Embryonic facial prominence (tissue), 1 donor: ENCODE data around the gene DHFR.
"Not testable (repeated sequence)": the region's sequence is repeated elsewhere in the genome, so short reads cannot be mapped to it uniquely, and the experiment has no call there.

Experiments
- DNase-seq: peaks from one replicate; pipeline ENCODE4 v3.0.0-alpha.2; 2016; ENCODE audit errors: extremely low spot score

The DHFR gene

DNA sequence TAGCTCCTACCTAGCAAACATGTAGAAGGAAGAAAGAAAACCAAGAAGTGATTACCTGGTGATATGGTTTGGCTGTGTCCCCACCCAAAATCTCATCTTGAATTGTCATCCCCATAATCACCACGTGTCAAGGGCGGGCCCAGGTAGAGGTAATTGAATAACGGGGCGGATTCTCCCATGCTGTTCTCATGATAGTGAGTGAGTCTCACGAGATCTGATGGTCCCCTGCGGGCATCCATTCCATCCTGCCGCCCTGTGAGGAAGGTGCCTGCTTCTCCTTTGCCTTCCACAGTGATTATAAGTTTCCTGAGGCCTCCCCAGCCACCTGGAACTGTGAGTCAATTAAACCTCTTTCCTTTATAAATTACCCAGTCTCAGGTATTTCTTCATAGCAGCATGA, 57.3 kb downstream of the DHFR start:
- DNase-seq: no peak

DNA sequence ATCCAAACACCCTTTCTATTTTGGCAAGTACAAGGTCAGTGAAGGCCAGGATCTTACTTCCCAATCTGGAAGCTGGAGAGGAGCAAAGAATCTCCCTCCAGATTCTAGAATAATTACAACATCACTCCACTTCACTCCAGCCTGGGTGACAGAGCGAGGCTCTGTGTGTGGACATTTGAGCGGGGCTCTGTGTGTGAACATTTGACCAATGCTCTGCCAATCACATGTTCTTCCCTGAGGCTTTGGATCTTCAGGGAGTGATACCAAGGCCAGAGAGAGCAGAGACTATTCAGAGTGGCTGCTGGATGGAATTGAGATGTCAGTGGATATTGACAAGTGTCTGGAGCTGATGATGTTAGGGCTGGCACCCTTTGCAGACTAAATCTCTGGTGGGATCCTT, 60.0 kb downstream of the DHFR start:
- no peak for DNase-seq

DNA sequence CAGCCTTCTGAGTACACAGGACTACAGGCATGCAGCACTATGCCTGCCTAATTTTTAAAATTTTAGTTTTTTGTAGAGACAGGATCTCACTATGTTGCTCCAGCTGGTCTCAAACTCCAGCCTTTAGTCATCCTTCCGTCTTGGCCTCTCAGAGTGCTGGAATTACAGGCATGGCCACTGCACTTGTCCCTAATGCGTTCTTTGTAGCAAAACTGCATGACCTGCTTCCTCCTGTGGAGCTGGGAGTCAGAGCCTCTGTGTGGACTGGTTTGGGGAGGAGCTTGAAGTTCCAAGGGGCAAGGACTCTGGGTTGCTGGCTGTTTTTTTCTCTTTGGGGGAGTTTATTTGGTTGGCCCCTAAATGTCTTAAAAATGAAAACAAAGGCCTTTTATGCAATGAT, 62.0 kb downstream of the DHFR start:
- no peak for DNase-seq

DNA sequence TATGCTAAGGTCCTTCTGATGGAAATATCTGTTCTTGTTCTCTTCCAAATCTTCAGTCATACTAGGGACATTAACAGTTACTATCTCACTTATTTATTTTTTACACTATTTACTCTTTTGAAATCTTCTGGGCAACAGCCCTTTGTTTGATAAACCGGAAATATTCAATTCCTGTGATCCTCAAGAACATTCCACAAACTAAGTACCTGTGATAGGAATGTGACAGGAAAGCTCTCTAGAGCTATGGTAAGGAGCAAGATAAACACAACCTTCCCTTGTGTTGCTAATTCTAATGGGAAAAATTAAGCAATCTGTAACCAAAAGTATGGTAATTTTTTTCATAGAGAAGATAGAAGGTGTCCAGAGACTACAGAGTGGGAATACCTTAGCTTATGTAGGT, 62.7 kb downstream of the DHFR start:
- no peak for DNase-seq

DNA sequence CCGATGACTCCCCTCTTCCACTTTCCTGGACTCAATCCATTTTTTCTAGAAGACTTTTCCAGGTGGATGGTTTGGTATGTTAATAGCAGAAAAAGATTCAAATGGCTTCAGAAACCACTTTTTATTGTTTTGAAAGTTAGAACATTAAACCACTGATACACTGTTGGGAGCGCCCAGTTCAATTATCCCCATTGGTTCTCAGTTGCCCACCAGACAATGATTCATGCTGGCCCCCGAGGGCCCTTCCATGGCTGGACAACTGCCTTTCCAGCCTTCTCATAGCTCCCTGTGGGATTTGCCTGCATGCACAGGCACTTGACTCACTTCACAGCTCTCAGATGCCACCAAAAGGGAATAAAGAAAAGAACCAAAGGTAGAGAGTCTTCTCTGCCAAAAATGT, 63.4 kb downstream of the DHFR start:
- DNase-seq: no peak

DNA sequence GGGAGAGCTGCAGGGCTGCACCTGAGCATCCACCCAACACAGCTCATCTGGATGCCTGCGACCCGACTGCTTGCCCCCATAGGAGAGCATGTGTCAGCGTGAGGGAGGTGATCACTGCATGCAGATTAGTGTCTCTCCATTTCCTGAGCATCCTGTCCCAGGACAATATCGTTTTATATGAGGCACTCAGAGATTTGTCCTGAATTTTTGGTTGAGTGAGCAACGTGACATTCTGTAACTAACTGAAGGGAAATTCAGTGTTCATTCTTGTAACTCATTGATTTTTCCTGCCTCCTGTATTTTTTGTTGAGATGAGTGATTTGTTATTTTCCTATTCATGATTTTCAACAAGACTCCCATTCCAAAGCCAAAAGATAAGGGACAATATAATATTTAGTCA, 64.0 kb downstream of the DHFR start:
- DNase-seq: no peak

DNA sequence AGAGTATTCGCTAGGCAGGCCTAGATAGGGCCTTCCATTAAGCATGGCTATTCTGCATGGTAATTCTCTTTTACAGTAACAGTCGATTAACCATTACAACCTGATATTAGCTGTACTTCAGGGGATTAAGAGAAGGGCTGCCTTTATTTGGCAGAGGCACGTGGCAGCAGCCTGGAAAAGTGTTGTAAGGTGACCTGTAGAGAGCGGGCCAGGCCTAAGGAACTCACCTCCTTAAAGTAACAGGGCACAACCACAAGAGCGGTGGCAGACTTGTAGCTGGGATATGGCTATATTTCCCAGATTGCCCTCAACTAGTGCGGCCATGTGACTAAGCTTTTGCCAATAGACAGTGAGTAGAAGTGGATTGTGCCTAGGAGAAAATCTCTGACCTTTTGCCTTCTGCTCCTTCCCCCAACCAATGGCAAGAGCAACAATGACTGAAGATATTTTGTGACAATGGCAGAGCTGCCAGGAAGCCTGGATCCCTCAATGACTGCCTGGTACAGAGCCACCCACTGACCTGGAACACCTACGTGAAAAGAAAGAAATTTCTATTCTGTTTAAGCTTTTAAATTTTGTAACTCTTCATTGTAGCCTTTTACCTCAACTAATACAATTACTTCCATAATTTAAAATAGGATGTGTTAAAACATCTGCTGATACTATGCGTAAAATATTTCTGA, 65.8 kb downstream of the DHFR start:
- DNase-seq: no peak

DNA sequence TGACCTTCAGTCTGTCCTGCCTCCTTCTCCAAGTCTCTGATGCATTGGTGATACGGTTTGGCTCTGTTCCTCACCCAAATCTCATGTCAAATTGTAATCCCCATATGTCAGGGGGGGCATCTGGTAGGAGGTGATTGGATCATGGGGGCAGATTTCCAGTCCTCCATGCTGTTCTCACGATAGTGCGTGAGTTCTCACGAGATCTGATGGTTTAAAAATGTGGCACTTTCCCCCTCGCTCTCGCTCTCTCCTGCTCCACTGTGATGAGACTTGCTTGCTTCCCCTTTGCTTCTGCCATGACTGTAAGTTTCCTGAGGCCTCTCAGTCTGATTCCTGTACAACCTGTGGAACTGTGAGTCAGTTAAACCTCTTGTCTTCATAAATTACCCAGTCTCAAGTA, 70.0 kb downstream of the DHFR start:
- no peak for DNase-seq

DNA sequence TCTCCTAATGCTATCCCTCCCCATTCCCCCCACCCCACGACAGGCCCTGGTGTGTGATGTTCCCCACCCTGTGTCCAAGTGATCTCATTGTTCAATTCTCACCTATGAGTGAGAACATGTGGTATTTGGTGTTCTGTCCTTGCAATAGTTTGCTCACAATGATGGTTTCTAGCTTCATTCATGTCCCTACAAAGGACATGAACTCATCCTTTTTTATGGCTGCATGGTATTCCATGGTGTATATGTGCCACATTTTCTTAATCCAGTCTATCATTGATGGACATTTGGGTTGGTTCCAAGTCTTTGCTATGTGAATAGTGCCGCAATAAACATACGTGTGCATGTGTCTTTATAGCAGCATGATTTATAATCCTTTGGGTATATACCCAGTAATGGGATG, 74.5 kb downstream of the DHFR start:
- DNase-seq: not testable (repeated sequence)

DNA sequence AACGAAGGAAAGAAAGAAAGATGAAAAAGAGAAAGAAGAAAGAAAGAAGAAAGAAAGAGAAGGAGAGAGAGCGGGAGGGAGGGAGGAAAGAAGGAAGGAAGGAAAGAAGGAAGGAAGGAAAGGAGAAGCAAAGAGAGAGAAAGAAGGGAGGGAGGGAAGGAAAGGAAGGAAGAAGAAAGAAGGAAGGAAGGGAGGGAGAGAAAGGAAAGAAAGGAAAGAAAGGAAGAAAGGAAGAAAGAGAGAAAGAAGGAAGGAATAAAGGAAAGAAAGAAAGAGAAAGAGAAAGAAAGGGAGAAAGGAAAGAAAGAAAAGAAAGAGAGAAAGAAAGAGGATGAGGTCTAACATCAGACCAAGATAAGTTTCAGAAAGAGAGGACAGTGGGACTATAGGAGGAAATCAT, 75.7 kb downstream of the DHFR start:
- no peak for DNase-seq

DNA sequence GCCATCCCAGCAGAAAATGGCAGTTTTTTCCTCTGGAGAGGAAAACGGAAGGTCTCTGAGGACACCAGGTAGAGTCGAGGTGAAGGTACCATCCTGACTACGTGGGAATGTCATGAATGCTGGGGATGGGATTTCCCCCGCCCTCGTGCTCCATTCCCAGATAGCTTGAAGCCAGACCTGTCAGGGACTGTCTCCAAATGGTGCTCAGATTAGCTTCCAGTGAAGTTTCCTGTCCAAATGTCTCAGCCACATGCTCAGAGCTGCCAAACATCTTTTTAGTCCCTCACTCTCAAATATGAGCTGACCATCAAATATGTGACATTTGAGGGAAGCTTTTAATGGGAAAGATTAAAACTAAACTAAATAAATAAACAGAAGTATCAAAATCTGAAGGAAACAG, 77.1 kb downstream of the DHFR start:
- no peak for DNase-seq

DNA sequence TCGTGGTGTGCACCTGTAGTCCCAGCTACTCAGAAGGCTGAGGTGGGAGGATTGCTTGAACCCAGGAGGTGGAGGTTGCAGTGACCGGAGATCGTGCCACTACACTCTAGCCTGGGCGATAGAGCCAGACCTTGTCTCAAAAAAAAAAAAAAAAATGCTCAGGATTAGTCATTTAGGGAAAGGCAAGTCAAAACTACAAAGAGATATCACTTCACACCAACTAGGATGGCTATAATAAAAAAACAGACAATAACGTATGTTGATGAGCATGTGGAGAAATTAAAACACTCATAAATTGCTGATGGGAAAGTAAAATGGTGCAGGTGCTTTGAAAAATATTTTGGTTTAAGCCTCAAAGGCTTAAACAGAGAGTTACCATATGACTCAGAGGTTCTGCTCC, 78.4 kb downstream of the DHFR start:
- no peak for DNase-seq
